Cardiac fibroblast (primary cell): ENCODE results near the gene MBOAT2.

Experiments used
- DNase-seq, 2 donors: peaks; one replicate each; pipeline versions ENCODE4 v3.0.0 to v3.0.0-alpha.2; 2010; ENCODE audit warnings: low read depth in 2 of 2
- H3K4me3 ChIP-seq, 2 donors: replicated peaks in 1 of 2; 1 replicate in 1 of 2; 2 replicates in 1 of 2; pipeline ENCODE4 v1.5.1; 2011; ENCODE audit warnings: low read depth in 2 of 2, low read length in 2 of 2, mild to moderate bottlenecking in 2 of 2, moderate library complexity in 1 of 2
- CTCF ChIP-seq: IDR thresholded peaks from one replicate; pipeline ENCODE4 v1.5.1; 2011; ENCODE audit warnings: low read depth, mild to moderate bottlenecking, low read length, inconsistent platforms

The MBOAT2 gene

DNA sequence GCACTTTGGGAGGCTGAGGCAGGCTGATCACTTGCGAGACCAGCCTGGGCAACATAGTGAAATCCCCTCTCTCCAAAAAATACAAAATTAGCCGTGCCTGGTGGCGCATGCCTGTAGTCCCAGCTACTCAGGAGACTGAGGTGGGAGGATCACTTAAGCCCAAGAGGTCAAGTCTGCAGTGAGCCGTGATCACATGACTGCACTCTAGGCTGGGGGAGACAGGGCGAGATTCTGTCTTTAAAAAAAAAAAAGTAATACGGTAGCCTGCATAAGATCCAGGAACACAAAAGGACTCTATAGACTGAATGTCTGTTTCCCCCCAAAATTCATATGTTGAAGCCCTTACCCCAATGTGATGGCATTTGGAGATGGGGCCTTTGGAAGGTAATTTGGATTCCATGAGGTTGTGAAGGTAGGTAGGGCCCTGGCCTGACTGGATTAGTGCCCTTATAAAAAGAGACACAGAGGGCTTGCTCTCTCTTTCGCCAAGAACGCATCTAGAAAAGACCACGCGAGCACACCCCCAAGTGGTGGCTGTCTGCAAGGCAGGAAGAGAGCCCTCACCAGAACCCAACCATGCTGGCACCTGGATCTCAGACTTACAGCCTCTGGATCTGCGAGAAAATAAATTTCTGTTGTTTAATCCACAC is 17.0 kb downstream of the MBOAT2 start:
- DNase-seq: no peak
- peak; percentile 22 for TF ChIP-seq CTCF
- H3K4me3 ChIP-seq: no peak overlapping the region

DNA sequence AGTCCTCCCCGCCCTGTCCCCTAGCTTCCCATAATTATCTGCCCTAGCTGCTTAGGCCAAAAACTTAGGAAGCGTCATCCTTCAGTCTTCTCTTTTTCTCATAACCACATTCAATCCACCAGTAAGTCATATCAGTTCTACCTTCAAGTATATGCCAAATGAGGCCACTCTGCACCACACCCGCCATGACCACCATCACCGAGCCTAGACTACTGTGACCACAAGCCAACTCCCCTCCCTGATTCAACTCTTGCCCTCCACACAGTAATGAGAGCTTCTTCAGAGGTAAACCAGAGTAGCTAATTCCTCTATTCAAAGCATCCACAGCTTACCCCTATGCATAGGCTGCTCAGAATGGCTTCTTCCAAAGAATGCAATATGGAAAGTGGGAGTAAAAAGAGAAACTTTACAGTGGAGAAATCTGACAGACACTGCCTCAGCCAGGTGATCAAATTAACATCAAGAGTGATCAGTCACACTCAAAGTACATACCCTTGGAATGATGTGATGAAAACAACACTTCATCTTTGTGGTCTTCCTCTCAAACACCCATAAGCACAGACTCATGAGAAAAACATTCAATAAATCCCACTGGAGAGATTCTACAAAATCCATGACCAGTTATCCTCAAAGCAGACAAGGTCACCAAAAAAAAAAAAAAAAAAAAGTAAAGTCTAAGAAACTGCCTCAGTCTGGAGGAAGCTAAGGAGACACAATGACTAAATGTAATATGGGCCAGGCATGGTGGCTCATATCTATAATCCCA is 17.7 kb downstream of the MBOAT2 start:
- no peak overlapping the region for H3K4me3 ChIP-seq
- peak in 1 of 2 donors; percentile 61 for DNase-seq
- no peak for TF ChIP-seq CTCF

DNA sequence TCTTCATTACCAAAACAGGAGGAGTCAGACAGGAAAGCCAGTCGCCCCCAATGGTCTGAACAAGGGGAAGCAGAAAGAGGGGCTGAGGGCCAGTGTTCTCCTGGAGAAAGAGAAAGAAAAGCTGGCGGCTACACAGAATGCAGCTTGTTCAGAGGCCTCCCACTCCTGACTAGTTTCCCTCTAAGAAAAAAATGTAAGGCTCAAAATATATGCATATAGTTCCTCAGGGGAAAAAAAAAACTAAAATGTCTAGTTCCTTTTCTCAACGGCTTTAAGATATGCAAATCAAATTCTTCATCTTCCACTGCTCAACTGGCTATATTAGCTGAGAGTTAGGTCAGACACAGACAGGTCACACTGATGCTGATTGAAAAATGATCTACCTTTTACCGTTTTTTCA is 18.6 kb downstream of the MBOAT2 start:
- peak in 1 of 2 donors; percentile 34 for DNase-seq
- TF ChIP-seq CTCF: no peak
- no peak overlapping the region for H3K4me3 ChIP-seq

GRCh38 chr2:8984157-8984556 is 19.3 kb downstream of the MBOAT2 start:
- DNase-seq: peak; percentile 50 to 55
- H3K4me3 ChIP-seq: no peak overlapping the region
- no peak for TF ChIP-seq CTCF

GRCh38 chr2:8983571-8983970 is 19.9 kb downstream of the MBOAT2 start:
- no peak for TF ChIP-seq CTCF
- H3K4me3 ChIP-seq: no peak overlapping the region
- DNase-seq: peak; percentile 24 to 54

DNA sequence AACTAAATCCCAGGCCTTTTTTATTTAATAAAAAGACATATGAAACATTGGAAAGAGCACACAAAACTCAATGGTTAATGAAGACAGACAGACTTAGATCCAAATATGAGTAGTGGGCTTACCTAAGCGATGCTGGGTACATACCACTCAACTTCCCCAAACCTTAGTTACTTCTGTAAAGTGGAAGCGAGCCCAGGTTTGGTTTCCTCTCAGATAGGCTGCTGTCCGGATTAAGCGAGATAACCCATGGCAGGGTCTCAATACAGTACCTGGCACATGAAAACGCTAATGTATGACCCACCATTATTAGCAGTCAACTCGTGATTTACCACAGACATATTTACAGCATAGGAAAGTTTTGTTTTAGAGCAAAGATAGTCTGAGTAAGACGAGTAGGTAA is 21.6 kb downstream of the MBOAT2 start:
- DNase-seq: no peak
- TF ChIP-seq CTCF: no peak
- no peak overlapping the region for H3K4me3 ChIP-seq

DNA sequence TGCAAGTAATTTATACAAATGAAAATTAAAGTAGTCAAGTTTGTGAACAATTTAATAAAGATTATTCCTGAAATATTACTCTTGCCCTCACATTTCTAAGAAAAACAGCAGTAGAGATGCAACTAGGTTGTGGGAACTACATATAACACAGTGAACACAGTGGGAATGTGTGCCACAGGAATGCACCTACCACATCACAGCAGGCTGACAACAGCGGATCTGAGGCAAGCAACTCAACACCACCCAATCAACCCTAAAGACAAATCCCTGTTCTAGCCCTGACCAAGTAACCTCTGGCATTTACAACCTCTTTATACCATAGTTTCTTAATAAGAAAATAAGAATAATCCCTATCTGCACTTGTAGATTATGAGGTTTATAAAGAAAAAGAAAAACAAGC is 23.4 kb downstream of the MBOAT2 start:
- DNase-seq: no peak
- H3K4me3 ChIP-seq: no peak overlapping the region
- TF ChIP-seq CTCF: no peak
